Chondrocyte (in vitro differentiated cells): ENCODE data around the gene SHCBP1L. TPM values are rescaled to one million over a fixed set of nuclear protein-coding genes. Genes with fewer than 3 reads are reported as not detected.

Source experiments
- DNase-seq: peaks from one replicate; pipeline ENCODE4 v3.0.0; 2021; ENCODE audit warnings: mixed read lengths, low spot score
- H3K27ac Mint-ChIP-seq: one replicate; pipeline ENCODE4 v1.8.0; 2021; ENCODE audit warnings: mild to moderate bottlenecking, moderate library complexity, mixed read lengths; ENCODE audit not compliant: unreplicated experiment
- H3K27me3 Mint-ChIP-seq: 2 replicates; pipeline ENCODE4 v1.8.0; 2021; ENCODE audit warnings: low read depth, mixed read lengths
- H3K36me3 Mint-ChIP-seq: 2 replicates; pipeline ENCODE4 v1.8.0; 2021; ENCODE audit warnings: low read depth, mixed read lengths
- H3K4me1 Mint-ChIP-seq: 2 replicates; pipeline ENCODE4 v1.8.0; 2021; ENCODE audit warnings: low read depth, mild to moderate bottlenecking, mixed read lengths
- H3K4me3 Mint-ChIP-seq: one replicate; pipeline ENCODE4 v1.8.0; 2021; ENCODE audit warnings: mild to moderate bottlenecking, moderate library complexity, mixed read lengths; ENCODE audit not compliant: unreplicated experiment
- H3K9me3 Mint-ChIP-seq: 2 replicates; pipeline ENCODE4 v1.8.0; 2021; ENCODE audit warnings: low read depth, mixed read lengths
- CTCF ChIP-seq: fragments of 200-600 bp; sonication (generic); IDR thresholded peaks from 2 replicates; pipeline ENCODE4 v1.5.0; 2021; ENCODE audit warnings: antibody characterized with exemption, mild to moderate bottlenecking, moderate library complexity
- total RNA-seq: library from RNA; stranded (reverse); gene quantifications from 3 replicates; pipeline ENCODE4 v1.2.1, GENCODE V29; 2021

SHCBP1L gene
- total RNA-seq, 1 donor from 2014 or later, result not detected

- TF ChIP-seq CTCF, result no peak
- H3K4me1 Mint-ChIP-seq, result no peaks in the 10 kb centered on the region
- no peaks in the 10 kb centered on the region for H3K9me3 Mint-ChIP-seq
- H3K27ac Mint-ChIP-seq, result no peak overlapping the region
- H3K4me3 Mint-ChIP-seq, result no peak overlapping the region
- no peak for DNase-seq
- H3K36me3 Mint-ChIP-seq, result no peaks in the 10 kb centered on the region
- no peaks in the 10 kb centered on the region for H3K27me3 Mint-ChIP-seq
These were observed 42.9 kb upstream of the SHCBP1L start for GRCh38 chr1:182995894-182996293.

GRCh38 chr1:182993746-182994145, 40.8 kb upstream of the SHCBP1L start:
- Mint-ChIP-seq H3K27me3 (no peaks in the 10 kb centered on the region), H3K4me3 (no peak overlapping the region), H3K27ac (no peak overlapping the region), H3K9me3 (no peaks in the 10 kb centered on the region), H3K4me1 (peaks cover 8% of the 10 kb centered on the region), H3K36me3 (no peaks in the 10 kb centered on the region)
- TF ChIP-seq CTCF, result no peak
- no peak for DNase-seq

GRCh38 chr1:182990413-182991144, 37.6 kb upstream of the SHCBP1L start:
- no peak for DNase-seq
- H3K27ac Mint-ChIP-seq, result no peak overlapping the region

GRCh38 chr1:182985876-182986275, 32.9 kb upstream of the SHCBP1L start:
- no peaks in the 10 kb centered on the region for H3K27me3 Mint-ChIP-seq

More at GRCh38 chr1:182990413-182991144, 37.6 kb upstream of the SHCBP1L start:
- Mint-ChIP-seq H3K36me3 (no peaks in the 10 kb centered on the region), H3K9me3 (no peaks in the 10 kb centered on the region), H3K4me1 (peaks cover 14% of the 10 kb centered on the region), H3K4me3 (no peak overlapping the region), H3K27me3 (no peaks in the 10 kb centered on the region)
- TF ChIP-seq CTCF, result no peak

GRCh38 chr1:182984621-182985020, 31.7 kb upstream of the SHCBP1L start:
- Mint-ChIP-seq H3K27me3 (no peaks in the 10 kb centered on the region), H3K36me3 (no peaks in the 10 kb centered on the region), H3K9me3 (no peaks in the 10 kb centered on the region), H3K27ac (no peak overlapping the region), H3K4me1 (peaks cover 6% of the 10 kb centered on the region), H3K4me3 (no peak overlapping the region)
- no peak for TF ChIP-seq CTCF
- DNase-seq, result no peak

More at GRCh38 chr1:182985876-182986275, 32.9 kb upstream of the SHCBP1L start:
- Mint-ChIP-seq H3K27ac (no peak overlapping the region), H3K9me3 (no peaks in the 10 kb centered on the region), H3K36me3 (no peaks in the 10 kb centered on the region), H3K4me1 (peaks cover 14% of the 10 kb centered on the region), H3K4me3 (no peak overlapping the region)
- DNase-seq, result no peak
- TF ChIP-seq CTCF, result no peak
